ENCODE data around the gene LRTM2.
A peak's percentile ranks its signal among the peaks of the same experiment; 100 is the strongest.

The LRTM2 gene

GRCh38 chr12:1825382-1826102 is 5.2 kb downstream of the LRTM2 start:
- TF ChIP-seq CTCF (IDR thresholded peaks at IDR 0.05; ENCODE audit: poor library complexity, severe bottlenecking): no peak
- no peaks in the 10 kb centered on the region for H3K36me3 ChIP-seq (ENCODE audit: low read depth)
- DNase-seq (ENCODE audit: low spot score) (no peak), ATAC-seq (ENCODE audit: low read depth) (no peak)
- H3K27ac ChIP-seq (ENCODE audit: poor library complexity, severe bottlenecking): no peak overlapping the region
- H3K9me3 ChIP-seq (ENCODE audit: severe bottlenecking): no peaks in the 10 kb centered on the region
- peaks cover 50% of the 10 kb centered on the region for H3K27me3 ChIP-seq (ENCODE audit: insufficient read depth, poor library complexity, severe bottlenecking)
- no peak overlapping the region for H3K4me3 ChIP-seq (ENCODE audit: severe bottlenecking)
- H3K4me1 ChIP-seq (ENCODE audit: insufficient read depth, poor library complexity, severe bottlenecking): no peaks in the 10 kb centered on the region

- H3K27ac ChIP-seq (ENCODE audit: poor library complexity, severe bottlenecking): no peak overlapping the region
- no peaks in the 10 kb centered on the region for H3K4me1 ChIP-seq (ENCODE audit: insufficient read depth, poor library complexity, severe bottlenecking)
- no peak for TF ChIP-seq CTCF (IDR thresholded peaks at IDR 0.05; ENCODE audit: poor library complexity, severe bottlenecking)
- H3K27me3 ChIP-seq (ENCODE audit: insufficient read depth, poor library complexity, severe bottlenecking): peaks cover 50% of the 10 kb centered on the region
- no peaks in the 10 kb centered on the region for H3K36me3 ChIP-seq (ENCODE audit: low read depth)
- DNase-seq (ENCODE audit: low spot score): no peak
- H3K4me3 ChIP-seq (ENCODE audit: severe bottlenecking): no peak overlapping the region
- ATAC-seq (ENCODE audit: low read depth): no peak
- no peaks in the 10 kb centered on the region for H3K9me3 ChIP-seq (ENCODE audit: severe bottlenecking)
These were observed 6.0 kb downstream of the LRTM2 start for GRCh38 chr12:1826401-1826800.

- DNase-seq (ENCODE audit: low spot score) (peak; percentile 70), ATAC-seq (ENCODE audit: low read depth) (no peak)
- Histone ChIP-seq H3K4me1 (ENCODE audit: insufficient read depth, poor library complexity, severe bottlenecking) (no peaks in the 10 kb centered on the region), H3K9me3 (ENCODE audit: severe bottlenecking) (no peaks in the 10 kb centered on the region), H3K27ac (ENCODE audit: poor library complexity, severe bottlenecking) (no peak overlapping the region), H3K4me3 (ENCODE audit: severe bottlenecking) (no peak overlapping the region), H3K27me3 (ENCODE audit: insufficient read depth, poor library complexity, severe bottlenecking) (peaks cover 49% of the 10 kb centered on the region), H3K36me3 (ENCODE audit: low read depth) (no peaks in the 10 kb centered on the region)
- TF ChIP-seq CTCF (IDR thresholded peaks at IDR 0.05; ENCODE audit: poor library complexity, severe bottlenecking): no peak
These were observed 6.7 kb downstream of the LRTM2 start for GRCh38 chr12:1826867-1827705.

- DNase-seq (ENCODE audit: low spot score): peak; percentile 73
- ATAC-seq (ENCODE audit: low read depth): no peak
- no peak for TF ChIP-seq CTCF (IDR thresholded peaks at IDR 0.05; ENCODE audit: poor library complexity, severe bottlenecking)
- H3K27ac ChIP-seq (ENCODE audit: poor library complexity, severe bottlenecking): no peak overlapping the region
- no peak overlapping the region for H3K4me3 ChIP-seq (ENCODE audit: severe bottlenecking)
- H3K4me1 ChIP-seq (ENCODE audit: insufficient read depth, poor library complexity, severe bottlenecking): no peaks in the 10 kb centered on the region
- peaks cover 47% of the 10 kb centered on the region for H3K27me3 ChIP-seq (ENCODE audit: insufficient read depth, poor library complexity, severe bottlenecking)
- no peaks in the 10 kb centered on the region for H3K9me3 ChIP-seq (ENCODE audit: severe bottlenecking)
- H3K36me3 ChIP-seq (ENCODE audit: low read depth): no peaks in the 10 kb centered on the region
These were observed 7.8 kb downstream of the LRTM2 start for GRCh38 chr12:1827826-1828805.

Measured in RWPE2 (cell line).